Bronchial epithelial cell (primary cell): ENCODE measurements around the gene TFB1M. TPM values are rescaled to one million over a fixed set of nuclear protein-coding genes. Genes with fewer than 3 reads are reported as not detected.

Experiments used
- DNase-seq: peaks from one replicate; pipeline ENCODE4 v3.0.0-alpha.2; 2010; ENCODE audit warnings: low read depth
- FAIRE-seq: peaks from 2 replicates; lab custom pipeline; 2011; peaks lifted over from hg19 to GRCh38; lab: Jason Lieb, UNC
- H3K27me3 ChIP-seq: 2 replicates; pipeline ENCODE4 v1.5.1; 2011; ENCODE audit warnings: low read length; ENCODE audit not compliant: control insufficient read depth, insufficient read depth
- H3K36me3 ChIP-seq: 2 replicates; pipeline ENCODE4 v1.5.1; 2011; ENCODE audit warnings: low read length; ENCODE audit not compliant: control insufficient read depth, insufficient read depth
- H3K4me3 ChIP-seq: 2 replicates; pipeline ENCODE4 v1.5.1; 2011; ENCODE audit warnings: mild to moderate bottlenecking, low read depth, low read length, control low read depth
- CTCF ChIP-seq: IDR thresholded peaks from 2 replicates; pipeline ENCODE4 v1.5.1; 2011; ENCODE audit warnings: mild to moderate bottlenecking, moderate library complexity, low read length, control low read depth, inconsistent platforms; ENCODE audit not compliant: insufficient read depth, severe bottlenecking
- total RNA-seq: library from RNA; depleted of rRNA; stranded (reverse); fragments of >200 nt; gene quantifications from 2 replicates; pipeline ENCODE4 v1.2.1, GENCODE V29; 2014

TFB1M gene
- total RNA-seq, 1 donor from 2014 or later = 11.6 TPM

- no peak for TF ChIP-seq CTCF
- Histone ChIP-seq H3K36me3 (peaks cover 2% of the 10 kb centered on the region), H3K4me3 (no peak overlapping the region), H3K27me3 (no peaks in the 10 kb centered on the region)
- FAIRE-seq = no peak
- DNase-seq = no peak
These were observed 48.3 kb downstream of the TFB1M start for GRCh38 chr6:155265843-155266535.

DNA sequence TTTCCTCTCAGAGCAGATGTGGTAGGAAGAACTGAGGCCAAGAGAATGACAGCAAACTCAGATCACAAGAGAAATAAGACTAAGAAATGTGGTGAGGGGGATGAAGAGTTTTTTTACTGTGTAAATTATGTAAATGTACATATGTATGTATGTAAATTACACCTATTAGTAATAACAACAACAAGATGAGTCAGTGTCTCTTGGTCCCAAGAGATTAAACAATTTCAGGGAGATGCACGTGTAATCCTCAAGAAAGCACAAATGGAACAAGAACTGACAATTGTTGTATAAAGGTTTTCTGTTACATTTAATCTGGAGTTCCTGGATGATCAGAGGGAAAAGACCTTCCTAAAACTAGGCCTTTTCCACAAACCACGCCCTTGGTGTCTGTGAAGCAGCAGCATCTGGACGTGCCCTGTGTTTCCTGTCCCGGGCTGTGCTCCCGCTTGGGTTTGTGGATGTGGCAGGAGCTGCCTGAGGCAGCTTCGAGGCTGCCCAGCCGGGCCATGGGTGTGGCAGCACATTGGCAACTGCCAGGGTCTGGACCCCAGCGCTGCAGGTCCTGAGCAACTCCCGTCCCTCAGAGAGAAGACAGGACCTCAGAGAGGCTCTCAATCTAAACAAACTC lies 49.5 kb downstream of the TFB1M start:
- TF ChIP-seq CTCF = no peak
- no peak overlapping the region for H3K4me3 ChIP-seq
- no peak for FAIRE-seq
- H3K27me3 ChIP-seq = no peaks in the 10 kb centered on the region
- DNase-seq = no peak
- peaks cover 3% of the 10 kb centered on the region for H3K36me3 ChIP-seq

- Histone ChIP-seq H3K36me3 (peaks cover 5% of the 10 kb centered on the region), H3K4me3 (no peak within 1 kb of the TSS), H3K27me3 (no peaks in the 10 kb centered on the region)
- FAIRE-seq (no peak), DNase-seq (no peak)
- no peak for TF ChIP-seq CTCF
These were observed 50.8 kb downstream of the TFB1M start, which contains the start of gene CLDN20 for GRCh38 chr6:155263373-155264063. Gene CLDN20 (plus strand): TSS chr6:155264013. CDS start chr6:155275720, 11,707 bp downstream.

DNA sequence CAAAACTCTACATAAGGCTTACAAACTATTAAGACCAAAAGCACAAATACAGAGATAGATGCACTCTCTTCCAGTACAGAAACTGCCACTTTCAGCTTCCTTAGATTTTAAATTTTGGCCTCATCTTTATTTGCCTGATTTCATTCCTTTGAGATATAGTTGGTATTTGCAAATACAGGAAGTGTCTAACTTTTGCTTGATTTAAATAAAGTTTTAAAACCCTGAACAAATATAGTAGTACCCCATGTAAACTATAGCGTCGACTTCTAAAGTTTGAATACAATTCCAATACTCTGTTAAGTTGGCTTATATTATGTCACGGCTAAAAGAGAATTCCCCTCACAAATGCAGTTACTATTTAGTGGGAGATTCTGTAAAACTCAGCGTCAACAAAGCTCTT lies 51.6 kb downstream of the TFB1M start:
- no peak overlapping the region for H3K4me3 ChIP-seq
- H3K27me3 ChIP-seq = no peaks in the 10 kb centered on the region
- H3K36me3 ChIP-seq = peaks cover 6% of the 10 kb centered on the region
- DNase-seq (no peak), FAIRE-seq (no peak)
- TF ChIP-seq CTCF = no peak

GRCh38 chr6:155261111-155261900 lies 53.0 kb downstream of the TFB1M start:
- no peak for TF ChIP-seq CTCF
- Histone ChIP-seq H3K27me3 (no peaks in the 10 kb centered on the region), H3K4me3 (no peak overlapping the region), H3K36me3 (peaks cover 11% of the 10 kb centered on the region)
- no peak for DNase-seq
- FAIRE-seq = no peak
